NCI-H128 (cell line): ENCODE measurements around the gene MCC.
"Not testable (repeated sequence)": the region's sequence is repeated elsewhere in the genome, so short reads cannot be mapped to it uniquely, and the experiment has no call there.

ENCODE experiments used
- DNase-seq: peaks from one replicate; lab custom pipeline; 2025; ENCODE audit not compliant: unreplicated experiment; lab: John Stamatoyannopoulos, UW

Gene MCC

GRCh38 chr5:113090336-113091106 lies 397.7 kb downstream of the MCC start:
- no peak for DNase-seq

- no peak for DNase-seq
These were observed 398.5 kb downstream of the MCC start for GRCh38 chr5:113089653-113090335.

DNA sequence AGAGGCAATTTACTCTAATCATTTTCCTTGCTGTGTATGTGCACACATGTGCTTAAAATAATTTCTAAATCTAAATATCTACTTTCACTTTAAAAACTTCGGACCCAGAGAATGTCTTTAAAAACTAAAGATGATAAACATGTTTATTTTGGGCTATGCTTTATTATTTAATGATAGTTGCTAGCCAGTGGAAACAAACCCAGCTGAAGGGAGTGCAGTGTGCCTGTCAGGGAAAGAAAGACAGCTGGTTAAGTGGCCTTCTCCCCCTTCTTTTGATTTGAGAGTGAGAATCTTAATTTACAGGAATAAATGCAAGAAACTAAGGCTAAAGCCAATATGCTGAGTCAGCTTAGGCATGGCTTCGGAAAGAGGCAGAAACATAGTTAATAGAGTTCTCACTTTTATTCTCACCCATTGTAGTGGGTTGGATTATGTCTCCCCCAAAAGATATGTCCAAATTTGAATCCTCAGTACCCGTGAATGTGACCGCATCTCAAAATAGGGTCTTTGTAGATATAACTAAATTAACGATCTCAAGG lies 400.2 kb downstream of the MCC start:
- DNase-seq, result no peak

GRCh38 chr5:113085880-113086409 lies 402.3 kb downstream of the MCC start:
- no peak for DNase-seq

DNA sequence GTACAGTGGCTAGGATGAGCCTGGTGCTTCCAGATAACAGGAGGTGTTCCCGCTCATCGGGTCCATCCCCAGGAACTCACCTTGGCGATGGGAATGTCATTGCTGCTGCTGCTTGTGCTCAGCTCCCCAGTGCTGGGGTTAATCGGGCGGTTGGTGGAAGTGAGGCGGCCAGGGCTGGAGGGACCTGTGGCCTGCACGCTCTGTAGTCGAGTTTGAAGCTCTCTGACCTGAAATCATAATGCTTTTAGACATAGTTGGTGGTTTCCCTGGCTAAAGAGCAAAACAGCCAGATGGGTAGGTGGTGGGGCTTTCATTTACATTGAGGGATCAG lies 403.2 kb downstream of the MCC start:
- DNase-seq, result no peak

GRCh38 chr5:113084402-113085083 lies 403.7 kb downstream of the MCC start:
- DNase-seq, result no peak

DNA sequence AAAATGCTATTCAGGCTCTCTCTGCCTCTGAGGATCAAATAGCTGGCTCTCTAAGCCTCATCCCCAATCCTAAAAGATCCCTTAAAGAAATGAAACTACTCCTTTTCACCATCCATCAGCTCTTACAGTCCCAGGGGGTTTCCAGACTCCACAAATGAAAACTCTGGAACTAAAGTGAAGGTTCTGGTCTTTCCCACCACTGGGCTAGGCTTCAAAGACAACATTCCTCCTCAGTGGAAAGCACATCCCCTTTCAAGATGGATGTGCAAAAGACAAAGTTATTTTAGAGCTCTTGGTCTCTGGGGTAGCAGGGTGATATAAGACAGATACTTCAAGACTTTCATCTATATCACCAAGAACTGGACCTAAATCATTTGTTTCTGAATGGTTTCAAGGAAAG lies 404.8 kb downstream of the MCC start:
- DNase-seq, result no peak

DNA sequence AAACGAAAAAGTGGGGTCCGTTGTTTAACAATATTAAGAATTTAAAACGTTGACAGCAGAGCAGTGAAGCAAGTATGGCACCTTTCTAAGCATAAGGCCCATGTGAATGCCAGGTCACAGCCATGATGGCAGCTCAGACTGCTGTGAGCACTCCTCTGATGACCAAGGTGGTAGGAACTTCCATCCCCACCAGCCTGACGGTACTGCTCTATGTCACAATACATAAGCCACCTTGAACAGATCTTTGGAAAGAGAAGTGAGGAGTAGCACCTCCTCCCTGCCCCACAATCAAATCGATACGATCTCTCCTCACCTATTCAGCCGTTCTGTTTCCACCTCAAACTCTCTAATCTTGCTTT lies 405.7 kb downstream of the MCC start:
- DNase-seq, result no peak

GRCh38 chr5:113081881-113082546 lies 406.2 kb downstream of the MCC start:
- no peak for DNase-seq

DNA sequence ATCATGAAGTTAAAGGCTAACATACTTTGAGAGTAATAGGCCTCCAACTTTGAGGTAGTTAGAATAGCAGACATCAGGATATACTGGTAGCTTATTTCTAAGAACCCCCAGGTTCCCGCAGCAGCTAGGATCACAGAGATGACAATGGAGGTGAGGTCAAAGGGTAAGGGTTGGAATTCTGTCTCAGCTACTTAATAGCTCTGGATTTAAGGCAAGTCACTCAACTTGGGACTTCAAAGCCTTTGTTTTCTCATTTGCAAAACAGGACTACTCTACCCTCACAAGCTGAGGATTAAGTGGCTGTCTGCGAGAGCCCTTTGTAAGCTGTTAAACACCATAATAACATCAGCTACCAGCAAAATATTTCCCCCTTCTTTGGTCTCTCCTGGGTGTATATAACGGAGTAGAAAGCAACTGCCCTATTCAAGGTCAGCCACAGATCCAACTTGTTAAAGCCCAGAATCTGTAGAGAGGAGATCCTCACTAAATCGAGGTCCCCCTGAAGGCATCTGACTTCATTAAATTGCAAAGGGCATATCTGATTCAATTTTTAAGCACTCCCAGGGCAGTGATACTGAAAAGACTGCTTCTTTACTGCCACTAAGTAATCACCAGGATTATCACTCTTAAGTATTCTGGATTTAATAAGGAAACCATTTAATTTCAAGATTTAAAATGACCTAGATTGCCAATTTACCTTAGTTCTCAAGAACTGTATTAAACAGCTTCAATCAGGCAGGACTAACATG lies 407.0 kb downstream of the MCC start:
- DNase-seq, result no peak

GRCh38 chr5:113076649-113077048 lies 411.6 kb downstream of the MCC start:
- not testable (repeated sequence) for DNase-seq

DNA sequence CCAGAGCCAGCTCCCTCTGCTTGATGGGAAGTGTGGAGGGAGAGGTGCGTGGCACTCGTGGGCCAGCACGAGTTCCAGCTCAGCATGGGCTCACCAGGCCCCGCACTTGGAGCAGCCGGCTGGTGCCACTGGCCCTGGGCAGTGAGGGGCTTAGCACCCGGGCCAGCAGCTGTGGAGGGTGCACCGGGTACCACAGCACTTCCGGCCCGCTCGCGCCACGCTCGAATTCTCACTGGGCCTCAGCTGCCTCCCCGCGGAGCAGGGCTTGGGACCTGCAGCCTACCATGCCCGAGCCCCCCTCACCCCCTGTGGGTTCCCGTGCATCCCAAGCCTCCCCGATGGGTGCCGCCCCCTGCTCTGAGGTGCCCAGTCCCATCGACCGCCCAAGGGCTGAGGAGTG lies 413.2 kb downstream of the MCC start:
- DNase-seq, result no peak

DNA sequence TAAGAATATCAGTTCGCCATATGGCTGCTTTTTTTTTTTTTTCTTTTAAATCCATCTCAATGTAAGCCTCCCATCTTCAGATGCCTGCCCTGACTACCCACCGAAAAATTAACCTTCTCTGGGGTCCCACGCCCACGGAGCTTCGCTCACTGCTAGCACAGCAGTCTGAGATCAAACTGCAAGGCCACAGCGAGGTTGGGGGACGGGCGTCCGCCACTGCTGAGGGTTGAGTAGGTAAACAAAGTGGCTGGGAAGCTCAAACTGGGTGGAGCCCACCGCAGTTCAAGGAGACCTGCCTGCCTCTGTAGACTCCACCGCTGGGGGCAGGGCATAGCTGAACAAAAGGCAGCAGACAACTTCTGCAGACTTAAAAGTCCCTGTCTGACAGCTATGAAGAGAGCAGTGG lies 414.6 kb downstream of the MCC start:
- DNase-seq, result not testable (repeated sequence)

DNA sequence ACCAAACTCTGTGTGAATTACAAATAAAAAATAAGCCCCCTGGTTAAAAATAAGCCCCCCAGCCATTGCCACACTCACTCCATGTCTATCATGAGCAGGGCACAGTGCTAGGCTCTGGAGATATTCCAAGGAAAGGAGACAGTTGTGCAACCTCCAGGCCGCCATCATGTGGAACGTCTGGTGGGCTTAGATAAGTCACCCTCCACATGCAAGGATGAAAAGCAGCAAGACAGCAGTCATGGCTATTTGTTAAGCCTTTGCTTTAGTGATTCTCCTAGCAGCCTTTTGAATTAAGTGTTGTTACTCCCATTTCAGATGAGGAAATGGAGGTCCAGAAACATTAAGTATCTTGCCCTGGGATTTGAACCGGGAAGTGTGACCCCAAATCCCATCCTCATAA lies 416.9 kb downstream of the MCC start:
- DNase-seq, result no peak

DNA sequence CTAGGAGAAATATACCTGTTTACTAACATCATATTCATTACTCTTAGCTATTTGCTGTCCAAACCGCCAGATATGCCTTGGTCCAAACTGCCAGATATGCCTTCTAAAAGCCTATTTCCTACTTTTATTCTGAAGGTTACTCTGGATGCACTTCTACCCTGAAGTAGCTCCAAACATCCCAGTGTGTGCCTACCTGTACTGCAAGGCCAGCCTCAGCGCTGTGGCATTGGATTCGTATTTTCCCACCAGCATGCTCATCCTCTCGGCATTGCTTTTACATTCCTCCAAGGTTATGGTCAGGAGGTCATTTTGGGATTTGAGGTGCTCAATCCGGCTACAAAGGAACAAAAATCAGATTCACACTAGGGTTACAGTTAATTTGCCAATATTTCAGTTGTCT lies 417.4 kb downstream of the MCC start:
- no peak for DNase-seq

DNA sequence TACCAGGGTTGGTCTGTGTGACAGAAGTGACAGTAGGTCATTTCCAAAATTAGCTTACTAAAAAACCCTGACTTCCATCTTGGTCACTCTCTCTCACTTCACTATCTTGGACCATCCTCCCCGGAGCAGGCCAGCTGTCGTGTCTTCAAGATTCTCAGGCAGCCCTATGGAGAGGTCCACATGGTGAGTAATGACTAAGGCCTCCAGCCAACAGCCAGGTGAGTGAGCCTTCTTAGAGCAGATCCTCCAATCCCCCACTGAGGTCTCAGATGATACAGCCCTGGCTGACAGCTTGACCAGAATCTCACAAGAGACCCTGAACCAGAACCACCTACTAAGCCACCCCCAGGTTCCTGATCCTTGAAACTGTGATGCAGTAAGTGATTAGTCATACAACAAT lies 419.7 kb downstream of the MCC start:
- no peak for DNase-seq

DNA sequence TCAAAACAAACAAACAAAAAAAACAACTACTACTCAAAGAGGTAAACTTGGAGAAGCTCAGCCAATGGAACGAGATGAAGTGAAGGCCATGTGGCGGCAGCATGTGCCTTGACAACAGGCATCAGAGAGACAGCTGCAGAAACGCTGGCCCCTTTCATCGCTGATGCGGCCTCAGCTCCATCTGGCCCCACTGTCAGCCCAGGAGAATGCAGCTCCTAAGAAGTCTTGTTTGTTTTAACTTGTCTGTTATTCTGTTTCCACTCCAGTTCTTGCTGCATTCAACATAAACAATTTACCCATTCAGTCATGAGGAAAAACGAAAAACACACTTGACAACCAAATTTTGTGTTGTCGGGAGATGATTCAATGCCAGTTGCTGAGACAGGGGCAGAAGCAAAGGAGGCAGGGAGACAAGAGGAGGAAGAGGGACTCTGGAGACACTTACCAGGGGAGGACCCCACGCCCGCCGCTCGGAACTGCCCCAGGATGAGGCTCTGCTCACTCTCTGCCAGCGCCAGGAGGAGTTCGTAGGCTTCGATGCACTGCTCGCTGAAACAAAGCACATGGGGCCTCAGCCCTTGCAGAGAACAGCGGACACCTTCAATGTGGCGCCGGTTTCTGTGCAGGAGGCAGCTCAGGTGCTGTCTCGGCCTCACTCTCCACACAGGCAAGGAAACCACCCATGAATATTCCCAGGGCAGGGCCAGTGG lies 420.5 kb downstream of the MCC start:
- no peak for DNase-seq

- DNase-seq, result no peak
These were observed 422.6 kb downstream of the MCC start for GRCh38 chr5:113065626-113066025.

DNA sequence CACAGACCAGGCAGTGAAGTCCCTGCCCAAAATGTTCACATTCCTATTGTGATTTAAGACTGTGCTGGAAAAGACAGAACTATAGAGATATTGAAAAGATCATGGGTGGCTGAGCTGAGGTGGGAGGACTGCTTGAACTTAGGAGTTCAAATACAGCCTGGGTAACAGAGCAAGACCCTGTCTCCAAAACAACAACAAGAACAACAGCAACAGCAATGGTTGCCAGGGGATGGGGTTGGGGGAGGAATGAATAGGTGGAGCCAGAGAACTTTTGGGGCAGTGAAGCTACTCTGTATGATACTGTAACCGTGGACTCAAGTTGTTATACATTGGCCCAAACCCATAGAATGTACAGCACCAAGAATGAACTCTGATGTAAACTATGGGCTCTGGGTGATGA lies 423.4 kb downstream of the MCC start:
- DNase-seq, result no peak

GRCh38 chr5:113063927-113064326 lies 424.3 kb downstream of the MCC start:
- no peak for DNase-seq
